HepG2 (cell line): Measurements from ENCODE around the gene ATG13. TPM values are rescaled to one million over a fixed set of nuclear protein-coding genes. Genes with fewer than 3 reads are reported as not detected.

Experiments
- ADNP ChIP-seq: sonication (generic); formaldehyde crosslinking; IDR thresholded peaks from 2 replicates; pipeline ENCODE4 v1.4.0; 2020; ENCODE audit warnings: missing genetic modification reagents
- FOSL2 ChIP-seq: sonication (generic); formaldehyde crosslinking; IDR thresholded peaks from 2 replicates; pipeline ENCODE4 v1.4.0; 2020; ENCODE audit warnings: missing genetic modification reagents
- HOXA5 ChIP-seq: sonication (generic); formaldehyde crosslinking; IDR thresholded peaks from 2 replicates; pipeline ENCODE4 v1.4.0; 2020; ENCODE audit warnings: missing genetic modification reagents
- ISX ChIP-seq: sonication (generic); formaldehyde crosslinking; conservative IDR thresholded peaks from 2 replicates; pipeline ENCODE4 v1.5.0; 2020; ENCODE audit warnings: missing genetic modification reagents
- JARID2 ChIP-seq: sonication (generic); formaldehyde crosslinking; IDR thresholded peaks from 2 replicates; pipeline ENCODE4 v1.8.1; 2023; ENCODE audit warnings: missing genetic modification reagents, inconsistent platforms; ENCODE audit not compliant: insufficient replicate concordance
- MEIS2 ChIP-seq: sonication (generic); formaldehyde crosslinking; IDR thresholded peaks from 2 replicates; pipeline ENCODE4 v1.9.0; 2021; ENCODE audit warnings: mild to moderate bottlenecking, missing genetic modification reagents
- YEATS2 ChIP-seq: sonication (generic); formaldehyde crosslinking; IDR thresholded peaks from 2 replicates; pipeline ENCODE4 v1.4.0; 2020; ENCODE audit warnings: missing genetic modification reagents, borderline replicate concordance
- ZNF430 ChIP-seq: sonication (generic); formaldehyde crosslinking; IDR thresholded peaks from 2 replicates; pipeline ENCODE4 v1.9.0; 2021; ENCODE audit warnings: mild to moderate bottlenecking, missing genetic modification reagents
- polyA plus RNA-seq, 8 experiments: library from polyadenylated mRNA; depleted of rRNA in 3 of 8; stranded (reverse) in 7 of 8; unstranded in 1 of 8; fragments of >200 nt; fragmentation: Illumina TruSeq in 4 of 8; extraction: Trizol in 4 of 8; gene quantifications; 2 replicates each; pipeline versions ENCODE4 v1.2.1 to v1.2.3, GENCODE V29; 2011 to 2016; ENCODE audit warnings: low read depth in 4 of 8, missing spikeins in 1 of 8, mixed read lengths in 1 of 8; ENCODE audit not compliant: insufficient read depth in 1 of 8
- total RNA-seq, 5 experiments: library from RNA; depleted of rRNA; stranded (reverse); fragments of >200 nt; fragmentation: Illumina TruSeq; extraction: Trizol; gene quantifications; 2 replicates each; pipeline ENCODE4 v1.2.3, GENCODE V29; 2016; ENCODE audit warnings: low read depth in 1 of 5
- TF ChIP-seq, protein P1 (sequence below): sonication (generic); formaldehyde crosslinking; IDR thresholded peaks from 2 replicates; pipeline ENCODE4 v1.5.0; 2020; ENCODE audit warnings: mild to moderate bottlenecking, missing genetic modification reagents, borderline replicate concordance
- TF ChIP-seq, protein P2 (sequence below): sonication (generic); formaldehyde crosslinking; IDR thresholded peaks from 2 replicates; pipeline ENCODE4 v1.5.0; 2020; ENCODE audit warnings: mild to moderate bottlenecking, missing genetic modification reagents, borderline replicate concordance
- TF ChIP-seq, protein P3 (sequence below): sonication (generic); formaldehyde crosslinking; IDR thresholded peaks from 2 replicates; pipeline ENCODE4 v1.8.1; 2022; ENCODE audit warnings: low read depth, mild to moderate bottlenecking, missing genetic modification reagents
- TF ChIP-seq, protein P4 (sequence below): sonication (generic); formaldehyde crosslinking; IDR thresholded peaks from 2 replicates; pipeline ENCODE4 v1.4.0; 2020; ENCODE audit warnings: missing genetic modification reagents, borderline replicate concordance
- TF ChIP-seq, protein P5 (sequence below): sonication (generic); formaldehyde crosslinking; IDR thresholded peaks from 2 replicates; pipeline ENCODE4 v1.5.0; 2020; ENCODE audit warnings: missing genetic modification reagents, mild to moderate bottlenecking, borderline replicate concordance
- TF ChIP-seq, protein P6 (sequence below): fragments of 450-650 bp; IDR thresholded peaks from 2 replicates; pipeline ENCODE4 v1.6.1; 2016

Gene ATG13
- total and polyA plus RNA-seq, 2 of the 13 experiments (the other 11 are each of a cell fraction or from before 2014, with no cell fraction given) = 55.0 to 77.3 TPM

DNA sequence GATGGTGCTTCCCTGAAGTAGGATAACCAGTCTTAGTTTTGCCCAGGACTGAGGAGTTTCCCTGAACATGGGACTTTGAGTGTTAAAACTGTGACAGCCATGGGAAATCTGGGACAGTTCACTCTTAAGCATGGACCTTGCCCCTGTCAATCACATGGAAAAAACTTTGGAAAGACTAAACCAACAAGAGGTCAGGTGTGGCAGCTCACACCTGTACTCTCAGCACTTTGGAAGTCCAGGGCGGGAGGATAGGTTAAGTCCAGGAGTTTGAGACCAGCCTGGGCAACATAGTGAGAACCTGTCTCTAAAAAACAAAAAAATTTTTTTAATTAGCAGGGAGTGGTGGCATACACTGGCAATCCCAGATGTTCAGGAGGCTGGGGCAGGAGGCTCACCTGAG, 20.2 kb upstream of the ATG13 start (continued):
- TF ChIP-seq, protein P1, sequence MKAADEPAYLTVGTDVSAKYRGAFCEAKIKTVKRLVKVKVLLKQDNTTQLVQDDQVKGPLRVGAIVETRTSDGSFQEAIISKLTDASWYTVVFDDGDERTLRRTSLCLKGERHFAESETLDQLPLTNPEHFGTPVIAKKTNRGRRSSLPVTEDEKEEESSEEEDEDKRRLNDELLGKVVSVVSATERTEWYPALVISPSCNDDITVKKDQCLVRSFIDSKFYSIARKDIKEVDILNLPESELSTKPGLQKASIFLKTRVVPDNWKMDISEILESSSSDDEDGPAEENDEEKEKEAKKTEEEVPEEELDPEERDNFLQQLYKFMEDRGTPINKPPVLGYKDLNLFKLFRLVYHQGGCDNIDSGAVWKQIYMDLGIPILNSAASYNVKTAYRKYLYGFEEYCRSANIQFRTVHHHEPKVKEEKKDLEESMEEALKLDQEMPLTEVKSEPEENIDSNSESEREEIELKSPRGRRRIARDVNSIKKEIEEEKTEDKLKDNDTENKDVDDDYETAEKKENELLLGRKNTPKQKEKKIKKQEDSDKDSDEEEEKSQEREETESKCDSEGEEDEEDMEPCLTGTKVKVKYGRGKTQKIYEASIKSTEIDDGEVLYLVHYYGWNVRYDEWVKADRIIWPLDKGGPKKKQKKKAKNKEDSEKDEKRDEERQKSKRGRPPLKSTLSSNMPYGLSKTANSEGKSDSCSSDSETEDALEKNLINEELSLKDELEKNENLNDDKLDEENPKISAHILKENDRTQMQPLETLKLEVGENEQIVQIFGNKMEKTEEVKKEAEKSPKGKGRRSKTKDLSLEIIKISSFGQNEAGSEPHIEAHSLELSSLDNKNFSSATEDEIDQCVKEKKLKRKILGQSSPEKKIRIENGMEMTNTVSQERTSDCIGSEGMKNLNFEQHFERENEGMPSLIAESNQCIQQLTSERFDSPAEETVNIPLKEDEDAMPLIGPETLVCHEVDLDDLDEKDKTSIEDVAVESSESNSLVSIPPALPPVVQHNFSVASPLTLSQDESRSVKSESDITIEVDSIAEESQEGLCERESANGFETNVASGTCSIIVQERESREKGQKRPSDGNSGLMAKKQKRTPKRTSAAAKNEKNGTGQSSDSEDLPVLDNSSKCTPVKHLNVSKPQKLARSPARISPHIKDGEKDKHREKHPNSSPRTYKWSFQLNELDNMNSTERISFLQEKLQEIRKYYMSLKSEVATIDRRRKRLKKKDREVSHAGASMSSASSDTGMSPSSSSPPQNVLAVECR (CRISPR knock-in tag) = peak; percentile 46; the same call in 1 of the 2 replicates
- TF ChIP-seq, protein P2, sequence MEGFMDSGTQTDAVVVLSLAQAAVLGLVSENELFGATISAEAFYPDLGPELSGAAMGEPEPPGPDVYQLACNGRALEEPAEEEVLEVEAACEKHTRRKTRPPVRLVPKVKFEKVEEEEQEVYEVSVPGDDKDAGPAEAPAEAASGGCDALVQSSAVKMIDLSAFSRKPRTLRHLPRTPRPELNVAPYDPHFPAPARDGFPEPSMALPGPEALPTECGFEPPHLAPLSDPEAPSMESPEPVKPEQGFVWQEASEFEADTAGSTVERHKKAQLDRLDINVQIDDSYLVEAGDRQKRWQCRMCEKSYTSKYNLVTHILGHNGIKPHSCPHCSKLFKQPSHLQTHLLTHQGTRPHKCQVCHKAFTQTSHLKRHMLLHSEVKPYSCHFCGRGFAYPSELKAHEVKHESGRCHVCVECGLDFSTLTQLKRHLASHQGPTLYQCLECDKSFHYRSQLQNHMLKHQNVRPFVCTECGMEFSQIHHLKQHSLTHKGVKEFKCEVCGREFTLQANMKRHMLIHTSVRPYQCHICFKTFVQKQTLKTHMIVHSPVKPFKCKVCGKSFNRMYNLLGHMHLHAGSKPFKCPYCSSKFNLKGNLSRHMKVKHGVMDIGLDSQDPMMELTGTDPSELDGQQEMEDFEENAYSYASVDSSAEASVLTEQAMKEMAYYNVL (CRISPR knock-in tag) = no peak
- TF ChIP-seq YEATS2 (CRISPR knock-in tag) (no peak), ADNP (0 out of 2 replicates have a peak, but pooled peaks have one; percentile 18), FOSL2 (CRISPR knock-in tag) (peak; percentile 22; the same call in 1 of the 2 replicates), HOXA5 (CRISPR knock-in tag) (0 out of 2 replicates have a peak, but pooled peaks have one; percentile 52), JARID2 (CRISPR knock-in tag) (peak; percentile 22), MEIS2 (CRISPR knock-in tag) (peak; percentile 99), ISX (CRISPR knock-in tag) (no peak), ZNF430 (no peak)
- TF ChIP-seq, protein P3, sequence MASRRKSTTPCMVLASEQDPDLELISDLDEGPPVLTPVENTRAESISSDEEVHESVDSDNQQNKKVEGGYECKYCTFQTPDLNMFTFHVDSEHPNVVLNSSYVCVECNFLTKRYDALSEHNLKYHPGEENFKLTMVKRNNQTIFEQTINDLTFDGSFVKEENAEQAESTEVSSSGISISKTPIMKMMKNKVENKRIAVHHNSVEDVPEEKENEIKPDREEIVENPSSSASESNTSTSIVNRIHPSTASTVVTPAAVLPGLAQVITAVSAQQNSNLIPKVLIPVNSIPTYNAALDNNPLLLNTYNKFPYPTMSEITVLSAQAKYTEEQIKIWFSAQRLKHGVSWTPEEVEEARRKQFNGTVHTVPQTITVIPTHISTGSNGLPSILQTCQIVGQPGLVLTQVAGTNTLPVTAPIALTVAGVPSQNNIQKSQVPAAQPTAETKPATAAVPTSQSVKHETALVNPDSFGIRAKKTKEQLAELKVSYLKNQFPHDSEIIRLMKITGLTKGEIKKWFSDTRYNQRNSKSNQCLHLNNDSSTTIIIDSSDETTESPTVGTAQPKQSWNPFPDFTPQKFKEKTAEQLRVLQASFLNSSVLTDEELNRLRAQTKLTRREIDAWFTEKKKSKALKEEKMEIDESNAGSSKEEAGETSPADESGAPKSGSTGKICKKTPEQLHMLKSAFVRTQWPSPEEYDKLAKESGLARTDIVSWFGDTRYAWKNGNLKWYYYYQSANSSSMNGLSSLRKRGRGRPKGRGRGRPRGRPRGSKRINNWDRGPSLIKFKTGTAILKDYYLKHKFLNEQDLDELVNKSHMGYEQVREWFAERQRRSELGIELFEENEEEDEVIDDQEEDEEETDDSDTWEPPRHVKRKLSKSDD = no peak
- TF ChIP-seq, protein P4, sequence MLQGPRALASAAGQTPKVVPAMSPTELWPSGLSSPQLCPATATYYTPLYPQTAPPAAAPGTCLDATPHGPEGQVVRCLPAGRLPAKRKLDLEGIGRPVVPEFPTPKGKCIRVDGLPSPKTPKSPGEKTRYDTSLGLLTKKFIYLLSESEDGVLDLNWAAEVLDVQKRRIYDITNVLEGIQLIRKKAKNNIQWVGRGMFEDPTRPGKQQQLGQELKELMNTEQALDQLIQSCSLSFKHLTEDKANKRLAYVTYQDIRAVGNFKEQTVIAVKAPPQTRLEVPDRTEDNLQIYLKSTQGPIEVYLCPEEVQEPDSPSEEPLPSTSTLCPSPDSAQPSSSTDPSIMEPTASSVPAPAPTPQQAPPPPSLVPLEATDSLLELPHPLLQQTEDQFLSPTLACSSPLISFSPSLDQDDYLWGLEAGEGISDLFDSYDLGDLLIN (CRISPR knock-in tag) = no peak
- TF ChIP-seq, protein P5, sequence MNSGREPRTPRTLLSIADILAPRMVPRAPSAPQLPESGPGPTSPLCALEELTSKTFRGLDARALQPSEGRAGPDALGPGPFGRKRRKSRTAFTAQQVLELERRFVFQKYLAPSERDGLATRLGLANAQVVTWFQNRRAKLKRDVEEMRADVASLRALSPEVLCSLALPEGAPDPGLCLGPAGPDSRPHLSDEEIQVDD (CRISPR knock-in tag) = no peak
- TF ChIP-seq, protein P6, sequence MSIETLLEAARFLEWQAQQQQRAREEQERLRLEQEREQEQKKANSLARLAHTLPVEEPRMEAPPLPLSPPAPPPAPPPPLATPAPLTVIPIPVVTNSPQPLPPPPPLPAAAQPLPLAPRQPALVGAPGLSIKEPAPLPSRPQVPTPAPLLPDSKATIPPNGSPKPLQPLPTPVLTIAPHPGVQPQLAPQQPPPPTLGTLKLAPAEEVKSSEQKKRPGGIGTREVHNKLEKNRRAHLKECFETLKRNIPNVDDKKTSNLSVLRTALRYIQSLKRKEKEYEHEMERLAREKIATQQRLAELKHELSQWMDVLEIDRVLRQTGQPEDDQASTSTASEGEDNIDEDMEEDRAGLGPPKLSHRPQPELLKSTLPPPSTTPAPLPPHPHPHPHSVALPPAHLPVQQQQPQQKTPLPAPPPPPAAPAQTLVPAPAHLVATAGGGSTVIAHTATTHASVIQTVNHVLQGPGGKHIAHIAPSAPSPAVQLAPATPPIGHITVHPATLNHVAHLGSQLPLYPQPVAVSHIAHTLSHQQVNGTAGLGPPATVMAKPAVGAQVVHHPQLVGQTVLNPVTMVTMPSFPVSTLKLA = no peak
